ENCODE data around the gene NAXD.

NAXD gene

DNA sequence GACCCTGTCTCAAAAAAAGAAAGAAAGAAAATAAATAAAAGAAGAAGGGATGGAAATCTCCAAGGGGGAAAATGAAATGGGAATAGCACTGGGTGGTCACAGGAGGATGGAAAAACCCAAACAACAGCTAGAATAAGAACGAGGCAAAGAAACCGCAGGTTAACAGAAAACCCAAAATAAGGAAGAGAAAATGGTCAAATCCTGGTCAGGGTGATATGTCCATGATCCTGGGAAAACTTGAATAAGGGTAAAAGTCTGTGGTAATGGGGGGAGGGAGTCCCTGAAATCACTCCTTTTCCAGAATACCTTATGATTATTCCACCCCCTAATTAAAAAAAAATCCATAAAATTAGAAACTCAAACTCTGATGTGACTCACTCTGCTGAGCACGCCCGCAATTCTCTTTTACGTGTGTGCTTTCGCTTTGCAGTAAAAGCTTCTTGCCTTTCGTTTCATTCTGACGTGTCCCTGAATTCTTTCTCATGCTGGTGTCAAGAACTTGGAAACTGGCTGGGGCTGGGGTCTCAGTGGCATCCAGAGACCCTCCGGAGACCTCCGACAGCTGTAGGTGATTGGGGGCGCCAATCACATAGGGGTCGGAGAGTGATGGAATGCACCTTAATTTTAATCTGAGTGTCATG lies 4.3 kb upstream of the NAXD start:
- TF ChIP-seq, protein P1, sequence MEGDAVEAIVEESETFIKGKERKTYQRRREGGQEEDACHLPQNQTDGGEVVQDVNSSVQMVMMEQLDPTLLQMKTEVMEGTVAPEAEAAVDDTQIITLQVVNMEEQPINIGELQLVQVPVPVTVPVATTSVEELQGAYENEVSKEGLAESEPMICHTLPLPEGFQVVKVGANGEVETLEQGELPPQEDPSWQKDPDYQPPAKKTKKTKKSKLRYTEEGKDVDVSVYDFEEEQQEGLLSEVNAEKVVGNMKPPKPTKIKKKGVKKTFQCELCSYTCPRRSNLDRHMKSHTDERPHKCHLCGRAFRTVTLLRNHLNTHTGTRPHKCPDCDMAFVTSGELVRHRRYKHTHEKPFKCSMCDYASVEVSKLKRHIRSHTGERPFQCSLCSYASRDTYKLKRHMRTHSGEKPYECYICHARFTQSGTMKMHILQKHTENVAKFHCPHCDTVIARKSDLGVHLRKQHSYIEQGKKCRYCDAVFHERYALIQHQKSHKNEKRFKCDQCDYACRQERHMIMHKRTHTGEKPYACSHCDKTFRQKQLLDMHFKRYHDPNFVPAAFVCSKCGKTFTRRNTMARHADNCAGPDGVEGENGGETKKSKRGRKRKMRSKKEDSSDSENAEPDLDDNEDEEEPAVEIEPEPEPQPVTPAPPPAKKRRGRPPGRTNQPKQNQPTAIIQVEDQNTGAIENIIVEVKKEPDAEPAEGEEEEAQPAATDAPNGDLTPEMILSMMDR (conservative IDR thresholded peaks at IDR 0.05; ENCODE audit: low read depth, low read length) = no peak
- DNase-seq (ENCODE audit: low read depth) = no peak
- H3K4me3 ChIP-seq (ENCODE audit: low read length) = no peak overlapping the region

DNA sequence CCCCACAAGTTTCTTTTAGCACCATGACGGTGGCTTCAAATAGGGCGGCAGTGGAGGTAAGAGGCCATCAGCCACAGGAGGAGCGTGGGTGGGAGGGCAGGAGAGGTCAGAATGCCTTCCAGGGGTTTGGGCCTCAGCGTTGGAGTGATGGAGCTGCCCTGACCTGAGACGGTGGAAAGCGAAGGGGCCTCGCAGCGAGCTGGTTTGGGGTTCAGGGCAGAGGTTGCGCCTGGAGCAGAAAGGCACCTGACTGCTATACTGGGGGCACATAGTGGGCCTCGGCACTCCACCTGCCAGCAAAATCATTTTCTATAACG lies 382 bp upstream of the NAXD start:
- TF ChIP-seq, protein P1 (conservative IDR thresholded peaks at IDR 0.05; ENCODE audit: low read depth, low read length) = no peak
- no peak for DNase-seq (ENCODE audit: low read depth)
- H3K4me3 ChIP-seq (ENCODE audit: low read length) = peak overlapping the region; percentile 73

DNA sequence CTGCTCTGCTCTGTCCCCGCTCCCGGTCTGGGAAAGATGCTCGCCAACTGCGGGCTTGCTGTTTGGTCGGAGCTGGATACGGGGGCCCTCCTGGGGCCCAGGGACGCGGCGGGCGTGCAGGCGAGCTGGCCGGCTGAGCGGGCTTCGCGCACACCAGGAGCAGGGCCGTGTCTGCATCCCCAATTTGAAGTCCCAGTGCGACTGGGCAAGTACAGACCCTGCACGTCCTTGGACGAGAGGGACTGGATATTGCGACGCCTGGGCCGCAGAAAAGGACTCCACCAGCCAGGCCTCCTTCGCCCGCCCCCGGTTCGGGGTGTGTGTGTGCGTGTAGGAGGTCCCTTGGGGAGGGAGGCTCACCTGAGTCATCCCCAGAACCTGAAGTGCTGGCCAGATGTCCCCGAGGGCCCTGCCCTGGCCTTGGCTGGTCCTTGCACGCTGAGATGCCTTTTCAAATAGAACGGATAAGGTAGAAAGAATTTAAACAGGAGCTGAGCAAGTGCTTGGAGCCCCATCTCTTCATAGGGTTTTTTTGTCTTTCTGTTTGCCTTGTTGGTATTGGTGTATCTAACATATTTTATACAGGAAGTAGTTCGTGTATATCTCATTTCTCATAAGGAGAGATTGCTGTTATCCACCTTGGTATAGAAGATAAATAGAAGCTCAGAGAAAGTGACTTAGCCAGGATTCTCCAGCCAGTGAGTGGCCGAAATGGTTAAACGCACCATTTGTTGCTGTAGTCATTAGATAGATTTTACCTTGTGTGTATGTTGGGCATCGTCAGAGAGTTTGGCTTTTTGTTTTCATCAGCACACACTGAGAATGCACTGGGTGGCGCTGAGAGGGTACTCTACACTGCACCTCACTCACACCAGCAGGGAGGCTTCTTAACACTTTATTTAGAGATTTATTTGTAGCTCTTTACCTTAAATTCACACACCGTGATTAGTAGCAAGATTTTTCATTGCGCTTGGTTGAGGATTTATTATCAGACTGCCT lies 1.1 kb downstream of the NAXD start:
- peak overlapping the region; percentile 73 for H3K4me3 ChIP-seq (ENCODE audit: low read length)

DNA sequence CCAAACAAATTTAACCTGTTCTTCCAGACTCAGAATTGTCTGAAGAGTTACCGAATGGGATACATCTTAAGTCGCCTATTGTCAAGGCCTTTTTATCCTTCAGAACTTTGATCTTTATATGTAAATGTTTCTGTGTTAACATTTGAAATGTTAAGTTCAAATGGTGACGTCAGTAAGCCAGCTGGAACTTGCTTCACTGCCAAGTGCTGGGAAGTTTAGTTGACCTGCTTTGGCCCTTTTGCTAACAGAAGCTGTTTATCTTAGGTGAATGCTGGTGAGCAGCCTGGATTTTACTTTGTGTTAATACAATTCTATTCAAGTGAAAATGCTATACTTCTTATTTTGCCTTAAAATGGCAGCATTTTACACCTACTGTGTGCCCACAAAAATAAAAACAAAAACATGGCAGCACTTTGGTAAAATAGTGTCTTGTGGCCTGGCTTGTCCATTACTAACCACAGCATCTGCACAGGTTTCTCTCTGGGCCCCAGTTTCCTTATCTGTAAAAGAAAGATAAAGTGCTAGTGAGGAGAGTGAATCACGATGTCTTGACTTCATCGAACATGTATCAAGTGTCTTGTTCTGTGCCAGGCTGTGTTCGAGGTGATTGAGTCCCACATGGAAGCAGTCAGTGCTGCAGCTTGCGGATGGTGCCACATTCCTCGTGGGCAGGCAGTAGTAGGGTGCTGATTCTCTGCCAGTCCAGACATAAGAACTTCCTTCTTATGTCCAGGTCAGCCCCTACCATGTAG lies 2.2 kb downstream of the NAXD start:
- TF ChIP-seq, protein P1 (conservative IDR thresholded peaks at IDR 0.05; ENCODE audit: low read depth, low read length) = no peak
- DNase-seq (ENCODE audit: low read depth) = peak; percentile 66
- no peak overlapping the region for H3K4me3 ChIP-seq (ENCODE audit: low read length)

More for the DNA sequence above, 1.1 kb downstream of the NAXD start:
- DNase-seq (ENCODE audit: low read depth) = no peak
- TF ChIP-seq, protein P1 (conservative IDR thresholded peaks at IDR 0.05; ENCODE audit: low read depth, low read length) = no peak

DNA sequence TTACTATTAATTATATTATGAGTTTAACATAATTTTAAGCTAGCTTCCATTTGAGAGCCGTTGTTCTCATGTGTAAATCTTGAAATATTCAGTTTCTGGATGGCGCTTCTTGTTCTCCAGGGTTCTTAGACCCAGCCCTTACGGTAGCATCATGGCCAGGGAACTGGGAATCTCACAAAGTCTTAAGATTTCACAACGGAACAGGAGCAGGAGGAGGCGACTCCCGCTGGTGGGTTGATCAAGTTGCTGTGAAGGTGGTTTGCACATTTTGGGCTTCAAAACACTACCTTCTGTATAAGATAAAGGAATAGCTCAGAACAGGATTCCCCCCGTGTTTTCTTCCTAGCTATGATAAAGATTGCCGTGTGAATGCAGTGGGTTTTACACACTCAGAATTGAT lies 2.8 kb downstream of the NAXD start:
- DNase-seq (ENCODE audit: low read depth) = no peak
- TF ChIP-seq, protein P1 (conservative IDR thresholded peaks at IDR 0.05; ENCODE audit: low read depth, low read length) = no peak
- no peak overlapping the region for H3K4me3 ChIP-seq (ENCODE audit: low read length)

DNA sequence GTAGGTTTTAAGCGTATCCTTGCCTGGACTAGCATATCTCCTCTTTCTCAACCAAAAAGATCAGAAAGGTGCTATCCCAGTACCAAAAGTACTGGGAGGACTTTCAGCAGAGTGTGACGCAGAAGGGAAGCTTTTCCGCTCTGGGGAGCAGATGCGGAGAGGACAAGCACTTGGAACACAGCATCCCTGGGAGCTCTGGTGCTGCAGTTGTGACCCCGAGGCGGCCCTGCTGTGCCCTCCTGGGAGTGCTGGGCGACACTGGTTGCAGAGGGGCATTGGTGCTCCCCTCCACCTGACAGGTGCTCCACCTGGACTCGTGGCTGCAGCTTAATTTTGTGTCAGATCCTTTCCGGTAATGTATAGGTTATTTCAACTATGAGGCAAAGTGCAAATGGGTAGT lies 3.4 kb downstream of the NAXD start:
- TF ChIP-seq, protein P1 (conservative IDR thresholded peaks at IDR 0.05; ENCODE audit: low read depth, low read length) = no peak
- no peak for DNase-seq (ENCODE audit: low read depth)
- no peak overlapping the region for H3K4me3 ChIP-seq (ENCODE audit: low read length)

All from retinal pigment epithelial cell (primary cell).